GM12875 (cell line): Measurements from ENCODE around the gene BPI.

Source experiments
- H3K4me3 ChIP-seq: one replicate; pipeline ENCODE4 v1.5.1; 2011; ENCODE audit warnings: low read depth, low read length, control low read depth
- TF ChIP-seq, protein P1 (sequence below): IDR thresholded peaks from 2 replicates; pipeline ENCODE4 v1.5.1; 2011; ENCODE audit warnings: low read depth, mild to moderate bottlenecking, control low read depth, inconsistent platforms, low read length, moderate library complexity, borderline replicate concordance; ENCODE audit not compliant: insufficient read depth

Gene BPI

DNA sequence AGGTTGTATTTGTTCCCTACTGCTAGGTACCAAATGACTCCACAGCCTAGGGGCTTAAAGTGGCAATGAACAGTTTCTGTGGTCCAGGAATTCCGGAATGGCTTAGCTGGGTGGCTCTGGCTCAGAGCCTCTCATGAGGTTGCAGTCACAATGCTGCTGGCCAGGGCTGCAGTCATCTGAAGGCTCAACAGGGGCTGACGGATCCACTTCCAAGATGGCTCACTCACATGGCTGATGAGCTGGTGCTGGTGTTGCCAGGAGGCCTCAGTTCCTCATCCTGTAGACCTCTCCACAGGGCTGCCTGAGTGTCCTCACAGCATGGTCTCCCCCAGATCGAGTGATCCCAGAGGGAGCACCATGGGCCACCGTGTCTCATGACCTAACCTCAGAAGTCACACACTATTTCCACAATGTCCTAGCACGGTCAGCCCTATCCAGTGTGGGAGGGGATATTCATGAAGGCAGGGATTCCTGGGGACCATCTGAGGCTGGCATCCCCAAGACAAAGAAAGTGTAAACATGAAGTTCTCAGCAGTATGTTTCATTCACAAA lies 19.0 kb upstream of the BPI start:
- H3K4me3 ChIP-seq = no peak overlapping the region
- TF ChIP-seq, protein P1, sequence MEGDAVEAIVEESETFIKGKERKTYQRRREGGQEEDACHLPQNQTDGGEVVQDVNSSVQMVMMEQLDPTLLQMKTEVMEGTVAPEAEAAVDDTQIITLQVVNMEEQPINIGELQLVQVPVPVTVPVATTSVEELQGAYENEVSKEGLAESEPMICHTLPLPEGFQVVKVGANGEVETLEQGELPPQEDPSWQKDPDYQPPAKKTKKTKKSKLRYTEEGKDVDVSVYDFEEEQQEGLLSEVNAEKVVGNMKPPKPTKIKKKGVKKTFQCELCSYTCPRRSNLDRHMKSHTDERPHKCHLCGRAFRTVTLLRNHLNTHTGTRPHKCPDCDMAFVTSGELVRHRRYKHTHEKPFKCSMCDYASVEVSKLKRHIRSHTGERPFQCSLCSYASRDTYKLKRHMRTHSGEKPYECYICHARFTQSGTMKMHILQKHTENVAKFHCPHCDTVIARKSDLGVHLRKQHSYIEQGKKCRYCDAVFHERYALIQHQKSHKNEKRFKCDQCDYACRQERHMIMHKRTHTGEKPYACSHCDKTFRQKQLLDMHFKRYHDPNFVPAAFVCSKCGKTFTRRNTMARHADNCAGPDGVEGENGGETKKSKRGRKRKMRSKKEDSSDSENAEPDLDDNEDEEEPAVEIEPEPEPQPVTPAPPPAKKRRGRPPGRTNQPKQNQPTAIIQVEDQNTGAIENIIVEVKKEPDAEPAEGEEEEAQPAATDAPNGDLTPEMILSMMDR = no peak

DNA sequence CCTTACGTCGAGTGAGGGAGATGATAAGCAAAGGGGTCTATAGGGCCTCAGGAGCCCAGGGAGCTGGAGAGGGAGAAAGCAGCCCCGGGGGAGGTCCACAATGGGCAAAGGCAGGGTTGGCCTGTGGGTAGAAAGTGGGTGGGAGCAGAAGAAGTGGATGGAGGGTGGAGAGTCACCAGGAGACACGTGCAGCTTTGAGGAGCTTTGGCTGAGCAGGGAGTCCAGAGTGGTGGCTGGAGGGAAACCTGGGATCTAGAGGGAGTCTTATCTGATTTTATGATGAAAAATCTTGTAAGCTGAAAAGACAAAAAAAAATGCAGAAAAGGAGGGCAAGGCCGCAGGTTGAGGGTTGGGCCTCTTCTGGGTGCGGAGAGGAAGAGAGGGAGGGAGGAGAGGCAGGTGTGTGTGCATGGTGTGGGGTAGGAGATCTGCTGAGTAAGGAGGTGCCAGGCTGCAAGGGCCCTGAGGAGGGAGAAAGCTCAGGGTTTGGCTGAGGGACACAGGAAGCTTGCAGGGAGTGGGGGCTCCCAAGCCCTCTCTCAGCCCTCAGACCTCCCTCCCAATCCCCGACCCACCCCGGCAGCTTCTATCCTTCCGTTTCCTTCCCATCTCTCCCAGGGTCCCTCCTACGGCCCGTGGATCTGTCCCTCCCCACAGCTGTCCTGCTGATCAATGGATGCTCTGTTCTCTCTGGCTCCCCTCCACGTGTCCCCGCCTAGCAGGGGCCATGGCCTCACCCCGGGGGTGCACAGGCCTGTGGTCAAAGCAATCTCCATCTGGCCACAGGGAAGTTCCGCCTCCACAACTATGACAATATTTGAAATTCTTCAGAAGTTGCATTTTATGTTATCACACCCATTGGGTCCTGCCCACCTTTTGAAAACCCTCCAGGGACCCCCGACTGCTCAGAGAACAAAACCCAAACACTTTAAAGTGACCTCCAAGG lies 17.1 kb upstream of the BPI start:
- no peak overlapping the region for H3K4me3 ChIP-seq
- TF ChIP-seq, protein P1 = no peak

DNA sequence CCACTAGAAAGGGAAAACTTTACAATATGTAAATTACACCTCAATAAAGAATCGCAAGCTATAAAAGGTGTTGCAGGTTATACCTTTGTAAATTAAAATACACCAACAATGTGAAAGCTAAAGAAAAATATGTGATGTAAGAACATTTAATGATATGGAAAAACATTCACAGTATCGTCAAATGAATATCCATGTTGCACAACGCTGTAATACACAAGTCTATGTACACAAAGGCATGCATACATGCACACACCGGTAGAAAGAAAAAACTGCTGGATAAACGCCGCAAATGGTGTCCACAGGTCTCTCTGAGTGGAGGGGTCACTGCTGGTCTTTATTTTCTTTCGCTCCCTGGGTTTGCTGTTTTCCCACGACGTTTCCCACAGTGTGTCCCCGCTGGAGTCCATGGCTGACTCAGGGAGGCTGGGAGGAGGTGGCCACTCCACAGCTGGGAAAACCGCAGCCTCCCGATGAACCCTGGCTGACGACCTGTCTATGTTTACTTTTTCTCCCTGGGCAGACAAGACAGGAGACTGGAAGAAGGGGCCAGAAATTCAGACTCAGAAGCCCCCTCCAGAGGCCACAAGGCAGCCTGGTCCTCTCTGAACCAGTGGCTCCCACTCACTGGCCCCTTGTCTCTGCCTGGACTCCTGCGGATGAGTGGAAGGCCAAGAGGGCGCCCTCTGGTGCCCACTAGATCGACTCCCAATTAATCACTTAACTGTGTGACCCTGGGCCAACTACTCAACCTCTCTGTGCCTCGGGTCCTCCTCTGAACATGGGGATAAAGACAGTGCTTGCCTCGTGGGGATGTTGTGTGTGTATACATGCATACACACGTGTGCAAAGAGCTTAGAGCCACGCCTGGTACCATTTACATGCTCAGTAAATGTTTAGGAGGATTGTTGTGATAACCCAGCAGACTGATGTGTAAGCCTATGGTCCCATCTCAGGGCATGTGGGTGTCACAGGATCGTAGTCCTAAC lies 12.8 kb upstream of the BPI start:
- H3K4me3 ChIP-seq = no peak overlapping the region
- TF ChIP-seq, protein P1 = peak; percentile 39

DNA sequence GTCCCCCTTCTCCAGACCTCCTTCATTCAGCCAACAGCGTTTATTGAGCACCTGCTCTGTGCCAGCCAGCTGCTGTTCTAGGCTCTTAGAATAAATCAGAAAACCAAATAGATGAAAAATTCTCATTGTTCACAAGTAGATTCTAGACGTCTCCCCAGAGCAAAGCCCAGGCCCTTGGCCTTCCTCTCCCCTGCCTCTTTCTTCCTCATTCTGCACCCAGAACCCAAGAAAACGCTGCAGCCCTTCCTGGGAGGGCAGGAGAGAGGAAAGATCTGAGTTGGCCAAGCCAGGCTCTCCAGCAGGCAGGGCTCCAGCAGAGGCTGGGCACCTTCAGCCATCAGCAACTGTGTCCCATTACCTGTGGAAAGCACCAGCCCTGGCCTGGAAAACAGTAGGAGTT lies 12.0 kb upstream of the BPI start:
- no peak overlapping the region for H3K4me3 ChIP-seq
- TF ChIP-seq, protein P1 = no peak

DNA sequence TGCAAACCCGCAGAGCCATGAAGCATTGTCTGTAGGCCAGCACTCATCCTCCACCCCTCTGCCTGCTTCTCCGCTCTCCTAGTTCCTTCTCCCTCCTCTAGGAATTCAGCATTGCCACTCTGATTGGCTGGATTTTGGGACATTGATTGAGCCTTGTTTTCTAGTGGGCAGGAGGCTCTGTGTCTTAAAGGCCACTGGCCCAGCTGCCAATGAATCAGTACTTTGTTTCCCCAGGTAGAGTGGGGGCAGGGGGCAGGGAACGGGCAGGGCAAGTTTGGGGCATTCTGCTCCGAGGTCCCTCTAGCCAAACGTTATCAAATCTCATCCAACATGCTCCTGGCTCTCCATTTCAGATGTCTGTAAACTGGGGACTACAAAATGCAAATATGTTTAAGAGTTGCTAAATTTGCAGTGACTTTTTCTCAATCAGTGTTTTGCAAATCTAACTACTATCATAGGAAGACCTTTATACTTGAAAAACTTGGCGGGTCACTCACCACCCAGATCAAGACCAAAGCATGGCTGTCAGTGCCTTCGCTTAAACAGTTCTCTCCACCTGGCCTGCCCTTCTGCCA lies 10.4 kb upstream of the BPI start:
- TF ChIP-seq, protein P1 = no peak
- no peak overlapping the region for H3K4me3 ChIP-seq

DNA sequence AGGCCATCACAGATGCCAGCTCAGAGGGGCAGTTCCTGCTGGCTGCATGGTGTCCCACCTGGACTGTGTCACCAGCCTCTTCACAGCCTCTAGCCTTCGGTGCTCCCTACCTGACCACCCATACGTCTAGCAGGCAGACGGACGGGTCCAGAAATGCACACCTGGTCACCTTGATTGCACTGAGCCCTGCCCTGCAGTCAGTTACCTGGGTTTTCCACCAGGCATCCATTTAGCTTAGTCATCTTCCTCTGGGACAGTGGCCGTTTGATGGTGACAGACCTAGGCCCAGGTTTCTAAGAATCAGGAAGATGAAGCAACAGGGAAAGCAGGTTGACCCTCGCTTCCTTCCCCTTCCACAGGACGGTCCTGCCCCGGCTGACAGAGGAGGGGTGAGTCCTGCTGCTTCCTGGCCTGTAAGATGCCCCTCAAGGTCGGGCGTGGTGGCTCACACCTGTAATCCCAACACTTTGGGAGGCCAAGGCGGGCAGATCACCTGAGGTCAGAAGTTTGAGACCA lies 9.8 kb upstream of the BPI start:
- TF ChIP-seq, protein P1 = no peak
- H3K4me3 ChIP-seq = no peak overlapping the region
